ENCODE results near the gene CES5A. TPM values are rescaled to one million over a fixed set of nuclear protein-coding genes. Genes with fewer than 3 reads are reported as not detected.
"Not testable (repeated sequence)": the region's sequence is repeated elsewhere in the genome, so short reads cannot be mapped to it uniquely, and the experiment has no call there.

The CES5A gene
- total RNA-seq, 1 donor from 2014 or later, result not detected

DNA sequence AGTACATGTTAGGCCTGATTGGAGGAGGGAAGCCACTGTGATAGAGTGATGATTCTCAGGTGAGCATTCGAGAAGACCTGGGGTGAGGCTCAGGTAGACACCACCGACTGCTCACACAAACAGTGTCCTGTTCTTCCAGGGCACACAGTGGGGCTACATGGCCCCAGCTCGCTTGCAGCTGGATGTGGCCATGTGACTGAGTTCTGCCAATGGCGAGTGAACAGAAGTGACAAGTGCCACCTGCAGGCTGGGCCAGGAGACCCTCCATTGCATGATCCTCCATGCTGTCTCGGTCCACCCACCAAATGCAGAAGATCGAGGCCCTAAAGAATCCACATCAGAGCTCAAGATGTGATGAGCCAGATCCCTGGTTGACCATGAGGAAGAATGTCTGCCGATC lies 6.2 kb downstream of the CES5A start:
- no peak for DNase-seq
- CTCF ChIA-PET, result no interaction called here
- Mint-ChIP-seq H3K27ac (no peak overlapping the region), H3K27me3 (peaks cover 5% of the 10 kb centered on the region), H3K4me3 (no peak overlapping the region), H3K4me1 (no peaks in the 10 kb centered on the region), H3K36me3 (ENCODE audit: low read depth) (no peaks in the 10 kb centered on the region), H3K9me3 (no peaks in the 10 kb centered on the region)
- intact Hi-C loops (cut with micrococcal nuclease), result no loop called here
- TF ChIP-seq, protein P1, sequence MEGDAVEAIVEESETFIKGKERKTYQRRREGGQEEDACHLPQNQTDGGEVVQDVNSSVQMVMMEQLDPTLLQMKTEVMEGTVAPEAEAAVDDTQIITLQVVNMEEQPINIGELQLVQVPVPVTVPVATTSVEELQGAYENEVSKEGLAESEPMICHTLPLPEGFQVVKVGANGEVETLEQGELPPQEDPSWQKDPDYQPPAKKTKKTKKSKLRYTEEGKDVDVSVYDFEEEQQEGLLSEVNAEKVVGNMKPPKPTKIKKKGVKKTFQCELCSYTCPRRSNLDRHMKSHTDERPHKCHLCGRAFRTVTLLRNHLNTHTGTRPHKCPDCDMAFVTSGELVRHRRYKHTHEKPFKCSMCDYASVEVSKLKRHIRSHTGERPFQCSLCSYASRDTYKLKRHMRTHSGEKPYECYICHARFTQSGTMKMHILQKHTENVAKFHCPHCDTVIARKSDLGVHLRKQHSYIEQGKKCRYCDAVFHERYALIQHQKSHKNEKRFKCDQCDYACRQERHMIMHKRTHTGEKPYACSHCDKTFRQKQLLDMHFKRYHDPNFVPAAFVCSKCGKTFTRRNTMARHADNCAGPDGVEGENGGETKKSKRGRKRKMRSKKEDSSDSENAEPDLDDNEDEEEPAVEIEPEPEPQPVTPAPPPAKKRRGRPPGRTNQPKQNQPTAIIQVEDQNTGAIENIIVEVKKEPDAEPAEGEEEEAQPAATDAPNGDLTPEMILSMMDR (IDR thresholded peaks at IDR 0.05), result no peak
- no peak for ATAC-seq (ENCODE audit: low read depth)
- POLR2A ChIA-PET, result no interaction called here

DNA sequence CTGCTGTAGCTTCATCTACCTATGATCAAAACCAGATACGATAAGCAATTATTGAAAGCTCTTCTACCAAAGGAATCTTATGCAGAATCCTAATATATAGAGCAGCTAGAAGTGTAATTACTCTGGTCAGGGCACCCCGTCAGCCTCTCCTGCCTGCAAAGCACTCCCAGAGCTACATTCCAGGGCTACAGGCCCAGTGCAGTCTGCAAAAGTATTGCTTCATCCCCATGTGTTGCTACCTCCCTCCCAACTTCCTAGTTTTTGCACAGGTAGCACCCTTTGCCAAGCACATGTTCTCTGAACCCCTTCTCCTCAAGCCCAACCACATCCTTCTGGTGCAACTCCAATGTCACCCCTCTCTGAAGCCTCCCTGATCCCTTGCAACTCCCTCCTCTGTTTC lies 7.0 kb downstream of the CES5A start:
- H3K27ac Mint-ChIP-seq, result no peak overlapping the region
- H3K9me3 Mint-ChIP-seq, result no peaks in the 10 kb centered on the region
- POLR2A ChIA-PET, result no interaction called here
- H3K4me3 Mint-ChIP-seq, result no peak overlapping the region
- CTCF ChIA-PET, result no interaction called here
- H3K4me1 Mint-ChIP-seq, result no peaks in the 10 kb centered on the region
- ATAC-seq (ENCODE audit: low read depth) (no peak), DNase-seq (no peak)
- peaks cover 5% of the 10 kb centered on the region for H3K27me3 Mint-ChIP-seq
- TF ChIP-seq, protein P1 (IDR thresholded peaks at IDR 0.05), result no peak
- H3K36me3 Mint-ChIP-seq (ENCODE audit: low read depth), result no peaks in the 10 kb centered on the region
- intact Hi-C loops (cut with micrococcal nuclease), result no loop called here

DNA sequence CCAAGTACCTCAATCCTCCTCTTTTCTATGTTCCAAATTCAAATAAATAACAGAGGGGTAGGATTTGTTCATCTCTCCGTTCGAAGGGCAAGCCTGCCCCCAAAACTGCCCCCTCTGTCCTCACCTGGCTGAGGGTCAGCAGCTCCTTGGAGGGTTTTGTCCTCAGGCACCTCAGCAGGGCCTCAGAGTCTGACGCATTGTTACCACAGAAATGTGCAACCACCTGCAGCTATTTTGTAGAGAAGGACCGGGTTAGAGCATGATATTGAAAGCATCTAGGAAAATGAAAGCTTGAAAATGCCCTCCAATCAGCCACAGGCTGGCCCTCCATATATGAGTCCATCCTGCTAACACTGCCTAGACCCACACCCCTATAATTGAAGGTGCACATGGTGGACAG lies 13.9 kb downstream of the CES5A start:
- ChIA-PET CTCF (no interaction called here), POLR2A (no interaction called here)
- ATAC-seq (ENCODE audit: low read depth) (no peak), DNase-seq (no peak)
- TF ChIP-seq, protein P1 (IDR thresholded peaks at IDR 0.05), result no peak
- intact Hi-C loops (cut with micrococcal nuclease), result no loop called here
- H3K27ac Mint-ChIP-seq, result no peak overlapping the region
- no peaks in the 10 kb centered on the region for H3K36me3 Mint-ChIP-seq (ENCODE audit: low read depth)
- H3K4me3 Mint-ChIP-seq, result no peak overlapping the region
- peaks cover 1% of the 10 kb centered on the region for H3K27me3 Mint-ChIP-seq
- no peaks in the 10 kb centered on the region for H3K9me3 Mint-ChIP-seq
- H3K4me1 Mint-ChIP-seq, result no peaks in the 10 kb centered on the region

DNA sequence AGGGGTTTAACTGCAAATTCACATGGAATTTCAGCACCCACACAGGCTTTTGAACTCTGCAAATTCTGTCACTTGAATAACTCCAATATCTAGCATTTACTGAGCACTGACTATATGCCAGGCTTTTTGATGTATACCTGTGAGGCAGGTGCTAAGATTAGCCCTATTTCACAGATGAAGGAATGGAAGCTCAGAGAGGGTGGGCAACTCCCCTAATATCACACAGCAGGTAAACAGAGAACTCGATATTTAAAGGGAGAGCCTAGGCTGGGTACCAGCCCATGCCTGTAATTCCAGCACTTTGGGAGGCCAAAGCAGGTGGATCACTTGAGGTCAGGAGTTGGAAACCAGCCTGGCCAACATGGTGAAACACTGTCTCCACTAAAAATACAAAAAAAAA lies 17.5 kb downstream of the CES5A start:
- POLR2A ChIA-PET; H3K4me3 Mint-ChIP-seq; H3K27ac Mint-ChIP-seq; H3K36me3 Mint-ChIP-seq (ENCODE audit: low read depth); H3K27me3 Mint-ChIP-seq; ATAC-seq (ENCODE audit: low read depth); intact Hi-C loops (cut with micrococcal nuclease); H3K9me3 Mint-ChIP-seq; H3K4me1 Mint-ChIP-seq; DNase-seq; CTCF ChIA-PET: not testable (repeated sequence)

DNA sequence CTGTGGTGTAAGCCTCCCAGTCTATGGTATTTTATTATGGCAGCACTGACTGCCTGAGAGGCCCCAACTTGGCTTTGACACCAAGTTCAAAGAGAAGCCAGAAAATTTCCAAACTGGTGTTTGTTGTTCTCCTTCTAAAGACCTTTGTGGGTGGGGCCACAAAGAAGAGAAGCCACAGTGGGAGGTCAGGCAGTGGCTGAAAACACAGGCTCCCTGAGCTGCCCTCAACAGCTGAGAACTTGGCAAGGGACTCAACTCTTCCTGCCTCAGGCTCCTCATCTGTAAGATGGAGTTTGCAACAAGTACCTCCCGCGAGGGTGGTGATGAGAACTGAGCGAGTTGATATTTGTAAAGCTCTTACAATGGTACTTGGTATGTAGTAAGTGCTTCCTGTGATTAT lies 18.2 kb downstream of the CES5A start:
- intact Hi-C loops (cut with micrococcal nuclease), result no loop called here
- Mint-ChIP-seq H3K27ac (no peak overlapping the region), H3K4me3 (no peak overlapping the region), H3K9me3 (no peaks in the 10 kb centered on the region), H3K27me3 (peaks cover 4% of the 10 kb centered on the region), H3K4me1 (no peaks in the 10 kb centered on the region), H3K36me3 (ENCODE audit: low read depth) (no peaks in the 10 kb centered on the region)
- CTCF ChIA-PET, result no interaction called here
- ATAC-seq (ENCODE audit: low read depth) (no peak), DNase-seq (no peak)
- TF ChIP-seq, protein P1 (IDR thresholded peaks at IDR 0.05), result no peak
- POLR2A ChIA-PET, result no interaction called here

DNA sequence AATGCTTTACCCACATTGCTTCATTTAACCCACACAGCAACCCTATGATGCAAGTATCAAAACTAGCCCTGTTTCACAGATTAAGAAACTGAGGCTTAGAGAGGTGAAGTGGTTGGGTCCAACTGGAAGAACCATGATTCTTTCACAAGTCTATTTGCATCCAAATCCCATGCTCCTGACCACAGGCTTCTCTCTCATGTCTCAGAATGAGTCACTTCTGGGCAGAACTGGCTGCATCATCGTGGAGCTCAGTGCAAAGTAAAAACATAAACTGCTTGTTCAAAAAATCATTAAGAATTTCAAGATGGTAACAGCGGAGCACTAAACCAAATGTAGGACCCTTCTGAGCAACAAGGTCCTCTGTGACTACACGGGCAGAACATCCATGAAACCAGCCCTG lies 22.1 kb downstream of the CES5A start:
- CTCF ChIA-PET, result no interaction called here
- intact Hi-C loops (cut with micrococcal nuclease), result no loop called here
- H3K36me3 Mint-ChIP-seq (ENCODE audit: low read depth), result no peaks in the 10 kb centered on the region
- ATAC-seq (ENCODE audit: low read depth) (no peak), DNase-seq (no peak)
- TF ChIP-seq, protein P1 (IDR thresholded peaks at IDR 0.05), result no peak
- H3K27me3 Mint-ChIP-seq, result peaks cover 13% of the 10 kb centered on the region
- POLR2A ChIA-PET, result no interaction called here
- no peaks in the 10 kb centered on the region for H3K4me1 Mint-ChIP-seq
- H3K9me3 Mint-ChIP-seq, result no peaks in the 10 kb centered on the region
- no peak overlapping the region for H3K4me3 Mint-ChIP-seq
- no peak overlapping the region for H3K27ac Mint-ChIP-seq
